ENCODE data around the gene SUMO3.

DNA sequence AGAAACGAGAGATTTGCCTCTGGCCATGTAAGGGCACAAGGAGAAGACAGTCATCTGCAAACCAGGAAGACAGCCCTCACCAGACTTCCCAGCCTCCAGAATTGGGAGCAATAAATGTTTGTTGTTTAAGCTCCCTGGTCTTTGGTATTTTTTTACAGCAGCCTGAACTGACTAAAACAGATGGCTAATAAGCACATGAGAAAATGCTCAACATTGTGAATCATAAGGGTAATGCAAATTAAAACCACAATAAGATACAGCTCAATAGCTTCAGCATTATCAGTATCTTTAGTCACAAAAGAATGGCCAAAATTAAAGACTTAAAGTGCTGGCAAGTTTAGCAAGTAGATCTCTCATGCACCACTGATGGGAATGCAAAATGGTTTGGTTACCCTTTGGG lies 28.0 kb downstream of the SUMO3 start:
- no peak for TF ChIP-seq EZH2 (IDR thresholded peaks at IDR 0.05; ENCODE audit: low read length, missing control alignments)
- TF ChIP-seq, protein P1, sequence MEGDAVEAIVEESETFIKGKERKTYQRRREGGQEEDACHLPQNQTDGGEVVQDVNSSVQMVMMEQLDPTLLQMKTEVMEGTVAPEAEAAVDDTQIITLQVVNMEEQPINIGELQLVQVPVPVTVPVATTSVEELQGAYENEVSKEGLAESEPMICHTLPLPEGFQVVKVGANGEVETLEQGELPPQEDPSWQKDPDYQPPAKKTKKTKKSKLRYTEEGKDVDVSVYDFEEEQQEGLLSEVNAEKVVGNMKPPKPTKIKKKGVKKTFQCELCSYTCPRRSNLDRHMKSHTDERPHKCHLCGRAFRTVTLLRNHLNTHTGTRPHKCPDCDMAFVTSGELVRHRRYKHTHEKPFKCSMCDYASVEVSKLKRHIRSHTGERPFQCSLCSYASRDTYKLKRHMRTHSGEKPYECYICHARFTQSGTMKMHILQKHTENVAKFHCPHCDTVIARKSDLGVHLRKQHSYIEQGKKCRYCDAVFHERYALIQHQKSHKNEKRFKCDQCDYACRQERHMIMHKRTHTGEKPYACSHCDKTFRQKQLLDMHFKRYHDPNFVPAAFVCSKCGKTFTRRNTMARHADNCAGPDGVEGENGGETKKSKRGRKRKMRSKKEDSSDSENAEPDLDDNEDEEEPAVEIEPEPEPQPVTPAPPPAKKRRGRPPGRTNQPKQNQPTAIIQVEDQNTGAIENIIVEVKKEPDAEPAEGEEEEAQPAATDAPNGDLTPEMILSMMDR (conservative IDR thresholded peaks at IDR 0.05 in 1 of 2, IDR thresholded peaks at IDR 0.05 in 1 of 2; ENCODE audit: low read depth in 1 of 2, low read length in 2 of 2) = no peak

Data from fibroblast of lung (primary cell).